ENCODE results near the gene SCFD2. TPM values are rescaled to one million over a fixed set of nuclear protein-coding genes. Genes with fewer than 3 reads are reported as not detected.

The SCFD2 gene
- polyA plus RNA-seq, 1 of the 3 experiments (the other 2 are of a cell fraction): 14.1 TPM

DNA sequence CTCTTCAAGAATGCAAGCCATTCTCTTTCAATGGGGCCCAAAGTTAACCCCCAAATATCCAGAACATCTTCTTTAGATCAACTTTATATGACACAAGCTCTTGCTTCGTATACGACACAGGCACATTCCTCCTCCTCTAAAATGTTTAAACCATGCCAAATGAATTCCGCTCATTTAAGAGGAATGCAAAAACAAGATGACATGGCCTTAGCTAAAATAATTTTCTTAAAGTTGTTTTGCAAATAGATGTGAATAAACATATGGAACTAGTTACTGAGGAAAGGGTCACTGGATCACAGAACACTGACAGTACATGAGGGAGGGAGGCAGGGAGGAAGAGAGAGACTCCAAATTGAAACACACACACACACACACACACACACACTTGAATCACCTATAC is 406.3 kb downstream of the SCFD2 start:
- H3F3A ChIP-seq (replicated peaks; ENCODE audit: insufficient read depth): no peaks in the 10 kb centered on the region
- H3K27ac ChIP-seq (ENCODE audit: low read depth in 2 of 2, low read length in 1 of 2): peak overlapping the region in 1 of 2 experiments; percentile 71; a peak in 1 of 4 replicates
- POLR2A ChIA-PET: no interaction called here
- H3K27me3 ChIP-seq (ENCODE audit: insufficient read depth): no peaks in the 10 kb centered on the region
- no peaks in the 10 kb centered on the region for H3K79me2 ChIP-seq (ENCODE audit: insufficient read depth)
- H3K4me1 ChIP-seq (ENCODE audit: control insufficient read depth in 1 of 2, insufficient read depth in 2 of 2, low read depth in 1 of 2, low read length in 1 of 2): peaks cover 0 to 39% of the 10 kb centered on the region in 2 experiments; a peak in 2 of 4 replicates
- H3K9ac ChIP-seq: no peak overlapping the region
- H2AFZ ChIP-seq (ENCODE audit: low read depth): no peak overlapping the region
- TF ChIP-seq NFIC (IDR thresholded peaks at IDR 0.05; ENCODE audit: borderline replicate concordance): peak; percentile 23; the same call in 1 of the 2 replicates
- peak; percentile 67; the same call in 1 of the 2 replicates for TF ChIP-seq TCF12 (IDR thresholded peaks at IDR 0.05)
- no peak for TF ChIP-seq TEAD4 (IDR thresholded peaks at IDR 0.05; ENCODE audit: borderline replicate concordance, insufficient read depth)
- TF ChIP-seq, protein P1, sequence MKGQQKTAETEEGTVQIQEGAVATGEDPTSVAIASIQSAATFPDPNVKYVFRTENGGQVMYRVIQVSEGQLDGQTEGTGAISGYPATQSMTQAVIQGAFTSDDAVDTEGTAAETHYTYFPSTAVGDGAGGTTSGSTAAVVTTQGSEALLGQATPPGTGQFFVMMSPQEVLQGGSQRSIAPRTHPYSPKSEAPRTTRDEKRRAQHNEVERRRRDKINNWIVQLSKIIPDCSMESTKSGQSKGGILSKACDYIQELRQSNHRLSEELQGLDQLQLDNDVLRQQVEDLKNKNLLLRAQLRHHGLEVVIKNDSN (IDR thresholded peaks at IDR 0.05; ENCODE audit: borderline replicate concordance, low read depth): no peak
- TF ChIP-seq, protein P2, sequence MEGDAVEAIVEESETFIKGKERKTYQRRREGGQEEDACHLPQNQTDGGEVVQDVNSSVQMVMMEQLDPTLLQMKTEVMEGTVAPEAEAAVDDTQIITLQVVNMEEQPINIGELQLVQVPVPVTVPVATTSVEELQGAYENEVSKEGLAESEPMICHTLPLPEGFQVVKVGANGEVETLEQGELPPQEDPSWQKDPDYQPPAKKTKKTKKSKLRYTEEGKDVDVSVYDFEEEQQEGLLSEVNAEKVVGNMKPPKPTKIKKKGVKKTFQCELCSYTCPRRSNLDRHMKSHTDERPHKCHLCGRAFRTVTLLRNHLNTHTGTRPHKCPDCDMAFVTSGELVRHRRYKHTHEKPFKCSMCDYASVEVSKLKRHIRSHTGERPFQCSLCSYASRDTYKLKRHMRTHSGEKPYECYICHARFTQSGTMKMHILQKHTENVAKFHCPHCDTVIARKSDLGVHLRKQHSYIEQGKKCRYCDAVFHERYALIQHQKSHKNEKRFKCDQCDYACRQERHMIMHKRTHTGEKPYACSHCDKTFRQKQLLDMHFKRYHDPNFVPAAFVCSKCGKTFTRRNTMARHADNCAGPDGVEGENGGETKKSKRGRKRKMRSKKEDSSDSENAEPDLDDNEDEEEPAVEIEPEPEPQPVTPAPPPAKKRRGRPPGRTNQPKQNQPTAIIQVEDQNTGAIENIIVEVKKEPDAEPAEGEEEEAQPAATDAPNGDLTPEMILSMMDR (IDR thresholded peaks at IDR 0.05): no peak
- no peak for TF ChIP-seq MXI1 (IDR thresholded peaks at IDR 0.05; ENCODE audit: low read depth, low read length)
- no peak for TF ChIP-seq RFX5 (IDR thresholded peaks at IDR 0.05; ENCODE audit: low read length)
- 45% methylated on average over 3 of the region's 3 CpGs for WGBS (ENCODE audit: low lambda C conversion rate)
- no peak for DNase-seq
- no peak overlapping the region for H3K4me2 ChIP-seq
- CTCF ChIA-PET: interaction anchor here (4.8 kb wide), 1 partner anchor 23 kb away, joined by 23 read pairs; no protein-coding TSS in a partner anchor
- no peaks in the 10 kb centered on the region for H3K36me3 ChIP-seq (replicated peaks in 1 of 2; ENCODE audit: control insufficient read depth in 1 of 2, insufficient read depth in 2 of 2, low read length in 1 of 2)
- no peak overlapping the region for H3K4me3 ChIP-seq (ENCODE audit: low read depth in 2 of 2, low read length in 1 of 2)
- no peaks in the 10 kb centered on the region for H4K20me1 ChIP-seq (ENCODE audit: insufficient read depth)
- no peaks in the 10 kb centered on the region for H3K9me2 ChIP-seq
- no peaks in the 10 kb centered on the region for H3K9me3 ChIP-seq

DNA sequence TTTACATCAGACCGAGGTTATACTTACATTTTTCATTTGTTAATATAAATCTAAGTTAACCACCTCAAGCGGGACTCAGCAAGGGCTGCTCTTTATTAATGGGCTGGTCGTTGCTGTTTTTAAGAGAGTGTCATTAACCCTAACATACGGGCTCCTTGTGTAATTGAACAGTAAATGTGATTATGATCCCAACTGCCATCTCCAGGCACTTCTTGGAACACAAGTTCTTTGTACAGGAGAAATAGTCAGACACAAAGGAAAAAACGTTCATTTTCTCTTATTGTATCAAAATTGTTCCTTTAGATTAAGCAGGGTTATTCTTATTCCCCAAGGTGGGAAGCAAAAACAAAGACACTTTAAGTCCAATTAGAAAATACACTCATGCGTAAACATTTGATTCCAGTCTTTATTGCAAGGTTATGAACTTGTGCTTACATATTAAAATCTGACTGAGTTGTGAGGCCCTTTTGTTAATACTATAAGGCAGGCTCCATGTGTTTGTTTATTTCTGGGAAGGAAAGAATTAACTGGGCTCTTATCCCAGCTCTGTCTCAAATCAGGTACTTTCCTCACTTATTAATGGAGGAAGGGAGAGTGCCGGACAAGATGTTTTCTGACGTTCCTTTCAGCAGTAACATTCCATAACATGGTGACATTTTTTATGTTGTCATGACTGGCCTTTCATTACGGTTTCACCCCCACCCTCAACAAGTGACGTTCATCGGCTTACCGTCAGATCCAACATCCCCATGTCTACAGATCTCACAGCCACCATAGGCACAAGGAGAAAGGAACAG is 407.8 kb downstream of the SCFD2 start:
- 77% methylated on average over 12 of the region's 12 CpGs for WGBS (ENCODE audit: low lambda C conversion rate)
- CTCF ChIA-PET: interaction anchor here (0.6 to 4.8 kb wide), 5 partner anchors 24 to 413 kb away, joined by 3 to 23 read pairs (median 3); no protein-coding TSS in a partner anchor
- H3K27me3 ChIP-seq (ENCODE audit: insufficient read depth): no peaks in the 10 kb centered on the region
- TF ChIP-seq, protein P3, sequence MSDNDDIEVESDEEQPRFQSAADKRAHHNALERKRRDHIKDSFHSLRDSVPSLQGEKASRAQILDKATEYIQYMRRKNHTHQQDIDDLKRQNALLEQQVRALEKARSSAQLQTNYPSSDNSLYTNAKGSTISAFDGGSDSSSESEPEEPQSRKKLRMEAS (IDR thresholded peaks at IDR 0.05; ENCODE audit: low read depth): no peak
- TF ChIP-seq RCOR1 (IDR thresholded peaks at IDR 0.05; ENCODE audit: low read length) (no peak), TAF1 (IDR thresholded peaks at IDR 0.05; ENCODE audit: borderline replicate concordance, low read depth, low read length) (no peak), GATA2 (CRISPR knock-in tag; IDR thresholded peaks at IDR 0.05) (no peak), SIN3A (IDR thresholded peaks at IDR 0.05; ENCODE audit: borderline replicate concordance, low read depth, low read length) (no peak), RAD21 (IDR thresholded peaks at IDR 0.05; ENCODE audit: low read length) (no peak), MXI1 (IDR thresholded peaks at IDR 0.05; ENCODE audit: low read depth, low read length) (no peak)
- TF ChIP-seq, protein P2 (IDR thresholded peaks at IDR 0.05): no peak
- H3K27ac ChIP-seq (ENCODE audit: low read depth in 2 of 2, low read length in 1 of 2): peak overlapping the region in 1 of 2 experiments; percentile 70; a peak in 2 of 4 replicates
- H3K4me1 ChIP-seq (ENCODE audit: control insufficient read depth in 1 of 2, insufficient read depth in 2 of 2, low read depth in 1 of 2, low read length in 1 of 2): peaks cover 0 to 44% of the 10 kb centered on the region in 2 experiments; a peak in 2 of 4 replicates
- no peaks in the 10 kb centered on the region for H3K9me3 ChIP-seq
- H3F3A ChIP-seq (replicated peaks; ENCODE audit: insufficient read depth): no peaks in the 10 kb centered on the region
- H3K9me2 ChIP-seq: no peaks in the 10 kb centered on the region
- POLR2A ChIA-PET: no interaction called here
- H3K9ac ChIP-seq: no peak overlapping the region
- H4K20me1 ChIP-seq (ENCODE audit: insufficient read depth): no peaks in the 10 kb centered on the region
- H2AFZ ChIP-seq (ENCODE audit: low read depth): no peak overlapping the region
- H3K36me3 ChIP-seq (replicated peaks in 1 of 2; ENCODE audit: control insufficient read depth in 1 of 2, insufficient read depth in 2 of 2, low read length in 1 of 2): no peaks in the 10 kb centered on the region
- no peak for DNase-seq
- H3K79me2 ChIP-seq (ENCODE audit: insufficient read depth): no peaks in the 10 kb centered on the region
- H3K4me2 ChIP-seq: no peak overlapping the region
- H3K4me3 ChIP-seq (ENCODE audit: low read depth in 2 of 2, low read length in 1 of 2): no peak overlapping the region
